ENCODE results near the gene NAALADL1. TPM values are rescaled to one million over a fixed set of nuclear protein-coding genes. Genes with fewer than 3 reads are reported as not detected.
A peak's percentile ranks its signal among the peaks of the same experiment; 100 is the strongest.

Gene NAALADL1
- total and polyA plus RNA-seq, 3 experiments from 2014 or later = 10.8 to 17.0 (median 13.3) TPM

GRCh38 chr11:65017937-65018336 lies 40.4 kb downstream of the NAALADL1 start:
- CTCF ChIA-PET = interaction anchor here (1.5 kb wide), 1 partner anchor 94 kb away, joined by 3 read pairs; the partner anchor contains the start of gene TM7SF2
- peak overlapping the region in 1 of 8 donors; percentile 36 for H3K27ac Mint-ChIP-seq
- H3K27me3 Mint-ChIP-seq = no peaks in the 10 kb centered on the region
- H3K27ac ChIP-seq (ENCODE audit: low read depth, low read length) = no peak overlapping the region
- peaks cover 0 to 32% (median 4%) of the 10 kb centered on the region in 3 donors for H3K36me3 Mint-ChIP-seq
- H3K4me1 Mint-ChIP-seq = peaks cover 18 to 32% (median 21%) of the 10 kb centered on the region in 3 donors
- no peaks in the 10 kb centered on the region for H3K9me3 ChIP-seq (ENCODE audit: low read length)
- peaks cover 11% of the 10 kb centered on the region for H3K4me1 ChIP-seq (ENCODE audit: insufficient read depth, low read length)
- H3K27me3 ChIP-seq (ENCODE audit: insufficient read depth, low read length, poor library complexity, severe bottlenecking) = no peaks in the 10 kb centered on the region
- POLR2A ChIA-PET = no interaction called here
- no peak for DNase-seq
- peak overlapping the region in 1 of 7 donors; percentile 13 for H3K4me3 Mint-ChIP-seq
- no peak overlapping the region for H3K4me3 ChIP-seq (ENCODE audit: low read length)
- peaks cover 4% of the 10 kb centered on the region for H3K36me3 ChIP-seq (ENCODE audit: insufficient read depth, low read length)
- H3K9me3 Mint-ChIP-seq = no peaks in the 10 kb centered on the region

- H3K4me1 ChIP-seq (ENCODE audit: insufficient read depth, low read length) = peaks cover 12% of the 10 kb centered on the region
- H3K27ac ChIP-seq (ENCODE audit: low read depth, low read length) = no peak overlapping the region
- no peaks in the 10 kb centered on the region for H3K27me3 ChIP-seq (ENCODE audit: insufficient read depth, low read length, poor library complexity, severe bottlenecking)
- H3K9me3 ChIP-seq (ENCODE audit: low read length) = no peaks in the 10 kb centered on the region
- H3K27me3 Mint-ChIP-seq = no peaks in the 10 kb centered on the region
- H3K4me3 ChIP-seq (ENCODE audit: low read length) = no peak overlapping the region
- no peaks in the 10 kb centered on the region for H3K9me3 Mint-ChIP-seq
- H3K36me3 Mint-ChIP-seq = peaks cover 0 to 26% (median 2%) of the 10 kb centered on the region in 3 donors
- peak overlapping the region in 2 of 8 donors; percentile 23 to 24 for H3K27ac Mint-ChIP-seq
- H3K4me1 Mint-ChIP-seq = peaks cover 18 to 33% (median 23%) of the 10 kb centered on the region in 3 donors
- CTCF ChIA-PET = interaction anchor here (0.7 kb wide), 1 partner anchor 9 kb away, joined by 4 read pairs; no protein-coding TSS in a partner anchor
- peaks cover 4% of the 10 kb centered on the region for H3K36me3 ChIP-seq (ENCODE audit: insufficient read depth, low read length)
- POLR2A ChIA-PET = no interaction called here
- peak overlapping the region in 3 of 7 donors; percentile 16 to 38 (median 23) for H3K4me3 Mint-ChIP-seq
- no peak for DNase-seq
Measured at GRCh38 chr11:65016705-65017104, 41.6 kb downstream of the NAALADL1 start.

GRCh38 chr11:65014726-65015227 lies 43.6 kb downstream of the NAALADL1 start:
- Mint-ChIP-seq H3K27me3 (no peaks in the 10 kb centered on the region), H3K36me3 (peaks cover 0 to 20% (median under 1%) of the 10 kb centered on the region in 3 donors), H3K4me1 (peaks cover 18 to 33% (median 23%) of the 10 kb centered on the region in 3 donors), H3K27ac (peak overlapping the region; percentile 88 to 99 (median 92)), H3K4me3 (peak overlapping the region; percentile 85 to 94 (median 90)), H3K9me3 (no peaks in the 10 kb centered on the region)
- DNase-seq = no peak
- no peaks in the 10 kb centered on the region for H3K36me3 ChIP-seq (ENCODE audit: insufficient read depth, low read length)
- peaks cover 12% of the 10 kb centered on the region for H3K4me1 ChIP-seq (ENCODE audit: insufficient read depth, low read length)
- peak overlapping the region; percentile 99 for H3K4me3 ChIP-seq (ENCODE audit: low read length)
- ChIA-PET CTCF (interaction anchor here (0.6 to 3.9 kb wide), 30 partner anchors 11 to 302 kb away, joined by 3 to 27 read pairs (median 4); partner anchors contain the start of genes CAPN1, CDC42BPG, FAU and MRPL49), POLR2A (interaction anchor here (0.6 to 1.8 kb wide), 9 partner anchors 17 to 171 kb away, joined by 3 to 8 read pairs (median 3); partner anchors contain the start of genes CDC42BPG, FAU, MRPL49 and PPP2R5B)
- peak overlapping the region; percentile 97 for H3K27ac ChIP-seq (ENCODE audit: low read depth, low read length)
- no peaks in the 10 kb centered on the region for H3K27me3 ChIP-seq (ENCODE audit: insufficient read depth, low read length, poor library complexity, severe bottlenecking)
- H3K9me3 ChIP-seq (ENCODE audit: low read length) = no peaks in the 10 kb centered on the region

- Histone ChIP-seq H3K27ac (ENCODE audit: low read depth, low read length) (peak within 1 kb of the TSS; percentile 97), H3K4me1 (ENCODE audit: insufficient read depth, low read length) (peaks cover 12% of the 10 kb centered on the region), H3K4me3 (ENCODE audit: low read length) (peak within 1 kb of the TSS; percentile 99), H3K9me3 (ENCODE audit: low read length) (no peaks in the 10 kb centered on the region), H3K36me3 (ENCODE audit: insufficient read depth, low read length) (no peaks in the 10 kb centered on the region), H3K27me3 (ENCODE audit: insufficient read depth, low read length, poor library complexity, severe bottlenecking) (no peaks in the 10 kb centered on the region)
- peaks cover 0 to 16% (median 0%) of the 10 kb centered on the region in 3 donors for H3K36me3 Mint-ChIP-seq
- ChIA-PET CTCF (interaction anchor here (0.7 to 3.9 kb wide), 29 partner anchors 11 to 303 kb away, joined by 3 to 27 read pairs (median 4); partner anchors contain the start of genes CAPN1, CDC42BPG, FAU and MRPL49), POLR2A (interaction anchor here (0.6 to 1.8 kb wide), 12 partner anchors 16 to 236 kb away, joined by 3 to 8 read pairs (median 3); partner anchors contain the start of genes CDC42BPG, FAU, MRPL49 and PPP2R5B)
- H3K27ac Mint-ChIP-seq = peak within 1 kb of the TSS; percentile 95 to 99 (median 98)
- H3K9me3 Mint-ChIP-seq = no peaks in the 10 kb centered on the region
- no peaks in the 10 kb centered on the region for H3K27me3 Mint-ChIP-seq
- H3K4me3 Mint-ChIP-seq = peak within 1 kb of the TSS; percentile 92 to 96 (median 94)
- H3K4me1 Mint-ChIP-seq = peaks cover 18 to 33% (median 23%) of the 10 kb centered on the region in 3 donors
- peak; percentile 80 to 90 (median 84) for DNase-seq
Measured at GRCh38 chr11:65013888-65014725, 44.2 kb downstream of the NAALADL1 start, which contains the start of gene ARL2. TSS of gene ARL2 (plus strand) at chr11:65014160. CDS start at chr11:65014208, 48 bp downstream.

- Histone ChIP-seq H3K27me3 (ENCODE audit: insufficient read depth, low read length, poor library complexity, severe bottlenecking) (no peaks in the 10 kb centered on the region), H3K36me3 (ENCODE audit: insufficient read depth, low read length) (no peaks in the 10 kb centered on the region), H3K9me3 (ENCODE audit: low read length) (no peaks in the 10 kb centered on the region), H3K4me1 (ENCODE audit: insufficient read depth, low read length) (peaks cover 12% of the 10 kb centered on the region), H3K4me3 (ENCODE audit: low read length) (peak overlapping the region; percentile 99), H3K27ac (ENCODE audit: low read depth, low read length) (peak overlapping the region; percentile 97)
- H3K4me1 Mint-ChIP-seq = peaks cover 18 to 33% (median 23%) of the 10 kb centered on the region in 3 donors
- no peaks in the 10 kb centered on the region for H3K27me3 Mint-ChIP-seq
- ChIA-PET CTCF (interaction anchor here (0.7 to 3.9 kb wide), 29 partner anchors 10 to 324 kb away, joined by 3 to 27 read pairs (median 4); partner anchors contain the start of genes BATF2, FAU, MRPL49 and SAC3D1), POLR2A (interaction anchor here (0.6 to 1.8 kb wide), 5 partner anchors 17 to 235 kb away, joined by 3 to 8 read pairs (median 4); partner anchors contain the start of genes BATF2, FAU, MRPL49 and SAC3D1)
- no peaks in the 10 kb centered on the region for H3K9me3 Mint-ChIP-seq
- peaks cover 0 to 16% (median 0%) of the 10 kb centered on the region in 3 donors for H3K36me3 Mint-ChIP-seq
- H3K4me3 Mint-ChIP-seq = peak overlapping the region; percentile 92 to 96 (median 94)
- peak overlapping the region; percentile 95 to 99 (median 98) for H3K27ac Mint-ChIP-seq
- DNase-seq = peak; percentile 85 to 94 (median 88)
Measured at GRCh38 chr11:65013130-65013887, 45.0 kb downstream of the NAALADL1 start.

- Mint-ChIP-seq H3K36me3 (peaks cover 0 to 3% (median 0%) of the 10 kb centered on the region in 3 donors), H3K4me1 (peaks cover 6 to 10% (median 8%) of the 10 kb centered on the region in 3 donors), H3K27me3 (peaks cover 0 to 2% of the 10 kb centered on the region in 2 donors), H3K4me3 (no peak overlapping the region), H3K27ac (no peak overlapping the region), H3K9me3 (no peaks in the 10 kb centered on the region)
- no peak for DNase-seq
- CTCF ChIA-PET = no interaction called here
- Histone ChIP-seq H3K4me1 (ENCODE audit: insufficient read depth, low read length) (peaks cover 6% of the 10 kb centered on the region), H3K4me3 (ENCODE audit: low read length) (no peak overlapping the region), H3K27ac (ENCODE audit: low read depth, low read length) (no peak overlapping the region), H3K9me3 (ENCODE audit: low read length) (no peaks in the 10 kb centered on the region), H3K36me3 (ENCODE audit: insufficient read depth, low read length) (no peaks in the 10 kb centered on the region), H3K27me3 (ENCODE audit: insufficient read depth, low read length, poor library complexity, severe bottlenecking) (no peaks in the 10 kb centered on the region)
- POLR2A ChIA-PET = no interaction called here
Measured at GRCh38 chr11:65008873-65009272, 49.5 kb downstream of the NAALADL1 start.

- H3K36me3 ChIP-seq (ENCODE audit: insufficient read depth, low read length) = no peaks in the 10 kb centered on the region
- Mint-ChIP-seq H3K4me1 (peaks cover 0 to 2% (median 2%) of the 10 kb centered on the region in 3 donors), H3K27me3 (peaks cover 0 to 3% of the 10 kb centered on the region in 2 donors), H3K9me3 (no peaks in the 10 kb centered on the region), H3K4me3 (no peak overlapping the region), H3K27ac (no peak overlapping the region), H3K36me3 (no peaks in the 10 kb centered on the region)
- H3K9me3 ChIP-seq (ENCODE audit: low read length) = no peaks in the 10 kb centered on the region
- no peak overlapping the region for H3K27ac ChIP-seq (ENCODE audit: low read depth, low read length)
- H3K4me1 ChIP-seq (ENCODE audit: insufficient read depth, low read length) = peaks cover 1% of the 10 kb centered on the region
- no peak overlapping the region for H3K4me3 ChIP-seq (ENCODE audit: low read length)
- no peaks in the 10 kb centered on the region for H3K27me3 ChIP-seq (ENCODE audit: insufficient read depth, low read length, poor library complexity, severe bottlenecking)
- CTCF ChIA-PET = no interaction called here
- no peak for DNase-seq
- POLR2A ChIA-PET = no interaction called here
Measured at GRCh38 chr11:65008016-65008415, 50.3 kb downstream of the NAALADL1 start.

Data from CD8-positive, alpha-beta memory T cell (primary cell).